Breast epithelium (tissue), 4 donors: Measurements from ENCODE around the gene RAB39A. TPM values are rescaled to one million over a fixed set of nuclear protein-coding genes. Genes with fewer than 3 reads are reported as not detected.
A peak's percentile ranks its signal among the peaks of the same experiment; 100 is the strongest.
"Not testable (repeated sequence)": the region's sequence is repeated elsewhere in the genome, so short reads cannot be mapped to it uniquely, and the experiment has no call there.

Source experiments
- DNase-seq, 2 donors: peaks; one replicate each; pipeline ENCODE4 v3.0.0-alpha.2; 2019; ENCODE audit warnings: low spot score in 2 of 2
- H3K27ac ChIP-seq, 2 donors: fragments of 200-600 bp; sonication (generic) in 1 of 2; one replicate each; pipeline ENCODE4 v1.5.1; 2016 to 2019; ENCODE audit warnings: mild to moderate bottlenecking in 1 of 2
- H3K27me3 ChIP-seq, 2 donors: fragments of 200-600 bp; sonication (generic) in 1 of 2; one replicate each; pipeline versions ENCODE4 v1.5.1 to v1.6.0; 2017 to 2019; ENCODE audit warnings: control low read depth in 1 of 2, mild to moderate bottlenecking in 1 of 2
- H3K36me3 ChIP-seq: fragments of 200-600 bp; one replicate; pipeline ENCODE4 v1.5.1; 2019
- H3K4me1 ChIP-seq, 2 donors: fragments of 200-600 bp; sonication (generic); one replicate each; pipeline ENCODE4 v1.5.1; 2016 to 2019; ENCODE audit warnings: control low read depth in 1 of 2
- H3K4me3 ChIP-seq, 3 donors: fragments of 200-600 bp; sonication (generic); 1 replicate in 2 of 3; 2 replicates in 1 of 3; pipeline ENCODE4 v1.5.1; 2016 to 2019; ENCODE audit warnings: mild to moderate bottlenecking in 3 of 3, moderate library complexity in 2 of 3
- H3K9me3 ChIP-seq, 2 donors: fragments of 200-600 bp; sonication (generic) in 1 of 2; one replicate each; pipeline ENCODE4 v1.5.1; 2016 to 2019; ENCODE audit warnings: control low read depth in 1 of 2
- CTCF ChIP-seq, 3 donors: fragments of 450-650 bp; IDR thresholded peaks; one replicate each; pipeline ENCODE4 v1.5.1; 2016 to 2017; ENCODE audit warnings: antibody characterized with exemption in 3 of 3, mild to moderate bottlenecking in 3 of 3, moderate library complexity in 3 of 3
- POLR2A ChIP-seq: fragments of 450-650 bp; IDR thresholded peaks from one replicate; pipeline ENCODE4 v1.6.1; 2016; ENCODE audit warnings: antibody characterized with exemption, mild to moderate bottlenecking, moderate library complexity
- POLR2AphosphoS5 ChIP-seq, 3 donors: sonication (generic); formaldehyde crosslinking; IDR thresholded peaks; one replicate each; pipeline ENCODE4 v1.6.1; 2017; ENCODE audit warnings: antibody characterized with exemption in 3 of 3
- intact Hi-C: fragments of 100-400 bp; cut with DNase I; formaldehyde crosslinking; loops from one replicate; pipeline ENCODE4 v1.15.1; 2023; ENCODE audit warnings: low total_unique reads
- total RNA-seq, 3 donors: library from RNA; depleted of rRNA; stranded (reverse); fragments of >200 nt; gene quantifications; one replicate each; pipeline ENCODE4 v1.1.0, GENCODE V29; 2016

Gene RAB39A
- total RNA-seq, 3 donors from 2014 or later: 0.98 to 2.2 (median 1.0) TPM

- Histone ChIP-seq H3K27ac (no peak overlapping the region), H3K9me3 (no peaks in the 10 kb centered on the region), H3K36me3 (no peaks in the 10 kb centered on the region), H3K4me1 (no peaks in the 10 kb centered on the region), H3K27me3 (no peaks in the 10 kb centered on the region), H3K4me3 (no peak overlapping the region)
- TF ChIP-seq POLR2AphosphoS5 (IDR thresholded peaks at IDR 0.05) (no peak), CTCF (IDR thresholded peaks at IDR 0.05) (no peak), POLR2A (no peak)
- intact Hi-C loops: no loop called here
- no peak for DNase-seq
These were observed 13.0 kb upstream of the RAB39A start for GRCh38 chr11:107915229-107915628.

- H3K4me1 ChIP-seq: no peaks in the 10 kb centered on the region
- H3K36me3 ChIP-seq: no peaks in the 10 kb centered on the region
- no peak for DNase-seq
- H3K27ac ChIP-seq: no peak overlapping the region
- H3K27me3 ChIP-seq: no peaks in the 10 kb centered on the region
- intact Hi-C loops: no loop called here
- H3K4me3 ChIP-seq: no peak overlapping the region
- TF ChIP-seq POLR2A: no peak
- TF ChIP-seq CTCF (IDR thresholded peaks at IDR 0.05): no peak
- no peaks in the 10 kb centered on the region for H3K9me3 ChIP-seq
These were observed 11.5 kb upstream of the RAB39A start for GRCh38 chr11:107916671-107917241.

GRCh38 chr11:107921997-107922396 is 6.3 kb upstream of the RAB39A start:
- Histone ChIP-seq H3K27me3 (peaks cover 0 to 14% of the 10 kb centered on the region in 2 donors), H3K4me1 (no peaks in the 10 kb centered on the region), H3K9me3 (no peaks in the 10 kb centered on the region), H3K36me3 (no peaks in the 10 kb centered on the region), H3K27ac (no peak overlapping the region), H3K4me3 (no peak overlapping the region)
- DNase-seq: no peak
- intact Hi-C loops: no loop called here
- TF ChIP-seq POLR2A: no peak
- no peak for TF ChIP-seq POLR2AphosphoS5 (IDR thresholded peaks at IDR 0.05)
- no peak for TF ChIP-seq CTCF (IDR thresholded peaks at IDR 0.05)

- H3K27me3 ChIP-seq: peaks cover 0 to 21% of the 10 kb centered on the region in 2 donors
- intact Hi-C loops, H3K4me1 ChIP-seq, DNase-seq, H3K36me3 ChIP-seq, H3K4me3 ChIP-seq, H3K9me3 ChIP-seq, H3K27ac ChIP-seq: not testable (repeated sequence)
These were observed 4.7 kb upstream of the RAB39A start for GRCh38 chr11:107923519-107923918.

- intact Hi-C loops: no loop called here
- Histone ChIP-seq H3K4me1 (peaks cover 0 to 5% of the 10 kb centered on the region in 2 donors), H3K27ac (no peak overlapping the region), H3K4me3 (no peak overlapping the region), H3K36me3 (no peaks in the 10 kb centered on the region), H3K9me3 (no peaks in the 10 kb centered on the region), H3K27me3 (peaks cover 0 to 27% of the 10 kb centered on the region in 2 donors)
- no peak for TF ChIP-seq CTCF (IDR thresholded peaks at IDR 0.05)
- no peak for TF ChIP-seq POLR2A
- no peak for TF ChIP-seq POLR2AphosphoS5 (IDR thresholded peaks at IDR 0.05)
- DNase-seq: no peak
These were observed 3.9 kb upstream of the RAB39A start for GRCh38 chr11:107924306-107924705.

- H3K36me3 ChIP-seq: no peaks in the 10 kb centered on the region
- intact Hi-C loops: no loop called here
- TF ChIP-seq POLR2A (no peak), POLR2AphosphoS5 (IDR thresholded peaks at IDR 0.05) (no peak), CTCF (IDR thresholded peaks at IDR 0.05) (no peak)
- DNase-seq: no peak
- no peaks in the 10 kb centered on the region for H3K9me3 ChIP-seq
- H3K27ac ChIP-seq: no peak overlapping the region
- peak overlapping the region in 1 of 3 donors; percentile 68 for H3K4me3 ChIP-seq
- peaks cover 0 to 5% of the 10 kb centered on the region in 2 donors for H3K4me1 ChIP-seq
- H3K27me3 ChIP-seq: peaks cover 0 to 27% of the 10 kb centered on the region in 2 donors
These were observed 689 bp upstream of the RAB39A start for GRCh38 chr11:107927559-107927958.
